ENCODE data around the gene MAN2A2.
"Not testable (repeated sequence)": the region's sequence is repeated elsewhere in the genome, so short reads cannot be mapped to it uniquely, and the experiment has no call there.

Gene MAN2A2

GRCh38 chr15:90926766-90927165 is 23.7 kb downstream of the MAN2A2 start:
- H3K36me3 Mint-ChIP-seq (ENCODE audit: low read depth): peaks cover 12% of the 10 kb centered on the region
- H3K27ac Mint-ChIP-seq; H3K27me3 Mint-ChIP-seq (ENCODE audit: low read depth); H3K9me3 Mint-ChIP-seq; H3K4me3 Mint-ChIP-seq: not testable (repeated sequence)
- H3K4me1 Mint-ChIP-seq (ENCODE audit: low read depth): peaks cover 54% of the 10 kb centered on the region

DNA sequence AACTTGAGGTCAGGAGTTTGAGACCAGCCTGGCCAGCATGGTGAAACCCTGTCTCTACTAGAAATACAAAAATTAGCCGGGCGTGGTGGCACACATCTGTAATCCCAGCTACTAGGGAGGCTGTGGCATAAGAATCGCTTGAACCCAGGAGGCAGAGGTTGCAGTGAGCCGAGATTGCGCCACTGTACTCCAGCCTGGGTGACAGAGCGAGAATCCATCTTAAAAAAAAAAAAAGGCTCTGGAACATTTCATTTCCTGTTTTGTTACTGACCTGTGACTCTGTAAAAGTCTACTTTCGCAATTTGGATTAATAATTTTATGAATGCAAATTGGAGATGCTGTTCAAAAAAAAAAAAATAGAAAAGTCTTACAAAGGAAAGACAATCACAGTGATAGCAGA is 25.0 kb downstream of the MAN2A2 start:
- H3K27me3 Mint-ChIP-seq (ENCODE audit: low read depth); H3K9me3 Mint-ChIP-seq; H3K36me3 Mint-ChIP-seq (ENCODE audit: low read depth): not testable (repeated sequence)
- H3K4me1 Mint-ChIP-seq (ENCODE audit: low read depth): peaks cover 47% of the 10 kb centered on the region
- H3K27ac Mint-ChIP-seq: peak overlapping the region; percentile 71
- H3K4me3 Mint-ChIP-seq: peak overlapping the region; percentile 67

DNA sequence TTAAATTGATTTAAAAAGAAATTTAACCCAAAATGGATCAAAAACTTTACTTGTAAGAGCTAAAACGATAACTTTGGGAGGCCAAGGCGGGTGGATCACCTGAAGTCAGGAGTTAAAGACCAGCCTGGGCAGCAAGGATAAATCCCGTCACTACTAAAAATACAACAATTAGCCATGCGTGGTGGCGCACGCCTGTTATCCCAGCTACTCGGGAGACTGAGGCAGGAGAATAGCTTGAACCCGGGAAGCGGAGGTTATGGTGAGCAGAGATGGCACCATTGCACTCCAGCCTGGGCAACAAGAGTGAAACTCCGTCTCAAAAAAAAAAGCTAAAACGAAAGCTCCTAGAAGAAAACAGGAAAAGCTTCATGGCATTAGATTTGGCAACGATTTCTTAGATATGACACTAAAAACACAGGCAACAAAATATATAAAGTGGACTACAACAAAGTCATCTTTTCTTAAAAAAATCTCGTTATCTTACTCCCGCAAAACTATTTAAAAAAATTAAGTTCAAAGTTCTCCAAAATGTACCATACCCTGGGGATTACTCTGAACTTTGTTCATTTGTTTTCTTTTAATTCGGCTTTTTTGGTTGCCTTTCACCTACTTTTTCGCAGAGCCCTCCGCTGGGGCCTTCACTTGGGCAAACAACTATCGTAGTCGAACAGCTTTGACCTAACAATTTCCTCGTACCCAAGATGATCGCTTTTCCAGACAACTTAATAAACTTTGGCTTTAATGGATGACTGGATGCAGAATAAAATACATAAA is 26.3 kb downstream of the MAN2A2 start:
- Mint-ChIP-seq H3K36me3 (ENCODE audit: low read depth) (peaks cover 5% of the 10 kb centered on the region), H3K27ac (peak overlapping the region; percentile 100), H3K27me3 (ENCODE audit: low read depth) (no peaks in the 10 kb centered on the region), H3K4me1 (ENCODE audit: low read depth) (peaks cover 48% of the 10 kb centered on the region), H3K9me3 (no peaks in the 10 kb centered on the region), H3K4me3 (peak overlapping the region; percentile 98)

DNA sequence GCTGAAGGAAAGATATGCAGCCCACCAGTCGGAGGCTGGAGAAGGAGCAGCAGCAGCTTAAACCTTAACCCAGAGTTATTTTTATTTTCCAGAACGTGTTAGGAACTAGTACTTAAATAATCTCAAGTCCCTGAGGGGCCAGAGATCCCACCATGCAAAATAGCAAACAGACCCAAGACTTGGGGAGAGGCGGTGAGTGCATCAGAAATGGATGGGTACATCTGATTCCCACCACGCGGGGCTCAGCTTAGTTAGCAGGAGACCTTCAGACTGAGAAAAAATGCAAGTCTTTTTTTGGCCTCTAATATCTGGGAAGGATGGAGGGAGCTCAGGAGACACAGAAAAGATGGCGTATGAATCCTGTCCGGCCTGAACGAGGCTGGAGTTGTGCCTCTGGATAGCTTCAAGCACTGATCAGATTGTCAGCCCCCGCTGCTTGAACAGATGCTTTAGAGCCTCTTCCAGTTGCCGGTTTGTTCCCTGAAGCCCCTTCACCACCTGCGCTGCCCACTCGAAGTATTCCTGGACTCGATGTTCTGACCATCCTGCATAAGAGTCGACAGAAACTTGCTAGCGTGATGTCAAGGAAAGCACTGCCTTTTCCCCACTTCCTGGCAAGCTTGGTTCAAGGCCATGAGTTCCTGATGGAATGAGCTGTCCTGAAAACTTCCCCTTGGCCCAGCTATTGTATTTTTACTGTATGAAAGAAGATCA is 27.9 kb downstream of the MAN2A2 start:
- Mint-ChIP-seq H3K27me3 (ENCODE audit: low read depth) (no peaks in the 10 kb centered on the region), H3K27ac (peak overlapping the region; percentile 100), H3K36me3 (ENCODE audit: low read depth) (peaks cover 4% of the 10 kb centered on the region), H3K9me3 (no peaks in the 10 kb centered on the region), H3K4me3 (peak overlapping the region; percentile 98), H3K4me1 (ENCODE audit: low read depth) (peaks cover 42% of the 10 kb centered on the region)

DNA sequence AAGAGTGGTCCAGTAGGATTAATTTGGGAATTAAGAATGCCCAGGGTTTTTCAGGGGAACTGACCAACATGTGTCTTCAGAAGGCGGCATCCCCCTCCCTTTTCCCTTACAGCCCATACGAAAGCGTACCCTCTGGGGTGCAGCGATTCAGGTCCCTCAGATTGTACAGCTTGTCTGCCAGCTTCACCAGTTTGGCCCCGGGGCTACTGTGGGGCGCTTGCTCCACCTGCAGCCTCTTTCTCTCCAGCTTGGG is 28.4 kb downstream of the MAN2A2 start:
- Mint-ChIP-seq H3K36me3 (ENCODE audit: low read depth) (peaks cover 9% of the 10 kb centered on the region), H3K4me1 (ENCODE audit: low read depth) (peaks cover 47% of the 10 kb centered on the region), H3K27me3 (ENCODE audit: low read depth) (no peaks in the 10 kb centered on the region), H3K9me3 (no peaks in the 10 kb centered on the region), H3K27ac (peak overlapping the region; percentile 100), H3K4me3 (peak overlapping the region; percentile 98)

GRCh38 chr15:90931828-90932659 is 28.9 kb downstream of the MAN2A2 start, which contains the start of gene HDDC3:
Gene HDDC3, minus strand, starts transcription at chr15:90932549. Its CDS starts 9 bp downstream, at chr15:90932540.
- Mint-ChIP-seq H3K36me3 (ENCODE audit: low read depth) (peaks cover 11% of the 10 kb centered on the region), H3K9me3 (no peaks in the 10 kb centered on the region), H3K4me1 (ENCODE audit: low read depth) (peaks cover 51% of the 10 kb centered on the region), H3K27ac (peak within 1 kb of the TSS; percentile 100), H3K4me3 (peak within 1 kb of the TSS; percentile 98), H3K27me3 (ENCODE audit: low read depth) (no peaks in the 10 kb centered on the region)

DNA sequence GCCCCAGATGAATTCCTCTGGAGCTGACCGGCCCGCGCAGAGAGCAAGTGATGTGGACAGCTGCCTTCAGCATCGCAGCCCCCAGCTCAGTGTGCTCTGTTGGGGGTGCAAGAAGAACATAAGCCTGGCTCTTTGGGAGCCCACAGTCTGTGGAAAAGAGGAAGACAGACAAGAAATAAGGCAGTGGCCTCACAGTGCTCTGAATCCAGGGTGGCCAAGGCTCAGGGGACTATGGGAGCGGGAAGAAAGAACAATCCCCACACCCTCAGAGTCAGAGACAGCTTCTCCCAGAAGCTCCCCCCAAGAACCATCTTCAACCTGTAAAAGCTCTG is 29.5 kb downstream of the MAN2A2 start:
- Mint-ChIP-seq H3K27me3 (ENCODE audit: low read depth) (no peaks in the 10 kb centered on the region), H3K36me3 (ENCODE audit: low read depth) (peaks cover 11% of the 10 kb centered on the region), H3K4me1 (ENCODE audit: low read depth) (peaks cover 51% of the 10 kb centered on the region), H3K4me3 (peak overlapping the region; percentile 98), H3K27ac (peak overlapping the region; percentile 100), H3K9me3 (no peaks in the 10 kb centered on the region)

- Mint-ChIP-seq H3K4me1 (ENCODE audit: low read depth) (peaks cover 50% of the 10 kb centered on the region), H3K4me3 (peak overlapping the region; percentile 23), H3K27ac (peak overlapping the region; percentile 100), H3K27me3 (ENCODE audit: low read depth) (no peaks in the 10 kb centered on the region), H3K9me3 (no peaks in the 10 kb centered on the region), H3K36me3 (ENCODE audit: low read depth) (peaks cover 13% of the 10 kb centered on the region)
Measured at GRCh38 chr15:90933301-90933700, 30.2 kb downstream of the MAN2A2 start.

DNA sequence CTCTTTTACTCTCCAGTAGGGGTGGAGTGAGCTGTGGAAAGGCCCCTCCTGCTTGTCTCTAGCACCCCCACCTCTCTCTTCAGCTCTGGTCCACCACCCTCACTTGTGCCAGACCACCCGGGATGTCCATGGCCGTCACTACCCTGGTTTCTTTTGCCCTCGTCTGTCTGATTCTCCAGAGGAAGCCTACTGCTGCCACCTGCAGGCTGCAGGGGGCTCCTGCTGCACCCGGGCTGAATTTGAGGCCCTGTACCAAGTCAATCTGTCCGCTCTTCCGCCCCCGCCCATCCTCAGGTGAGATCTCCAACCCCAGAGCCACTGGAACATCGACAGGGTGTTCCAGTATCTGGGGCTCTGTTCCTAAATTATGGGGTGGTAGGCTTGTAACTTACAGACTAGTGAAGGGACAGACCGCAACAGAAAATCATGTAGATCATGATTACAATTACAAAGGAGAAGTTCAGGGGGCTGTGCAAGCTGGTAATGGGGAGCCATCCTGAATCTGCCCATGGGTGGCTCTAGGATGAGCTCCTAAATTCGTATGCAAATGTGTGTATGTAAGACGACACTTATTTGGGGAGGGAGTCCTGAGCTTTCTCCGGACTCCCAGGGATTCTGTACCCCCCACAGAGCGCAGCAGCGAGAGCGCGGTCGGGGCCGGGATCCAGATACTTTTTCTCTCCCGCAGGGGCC is 31.3 kb downstream of the MAN2A2 start:
- Mint-ChIP-seq H3K27ac (peak overlapping the region; percentile 100), H3K9me3 (no peaks in the 10 kb centered on the region), H3K4me3 (peak overlapping the region; percentile 92), H3K36me3 (ENCODE audit: low read depth) (peaks cover 14% of the 10 kb centered on the region), H3K27me3 (ENCODE audit: low read depth) (no peaks in the 10 kb centered on the region), H3K4me1 (ENCODE audit: low read depth) (peaks cover 44% of the 10 kb centered on the region)

GRCh38 chr15:90934949-90935751 is 32.0 kb downstream of the MAN2A2 start, which contains the start of gene UNC45A:
Gene UNC45A, plus strand, starts transcription at chr15:90935285. Its CDS starts 40 bp downstream, at chr15:90935325.
- peaks cover 19% of the 10 kb centered on the region for H3K36me3 Mint-ChIP-seq (ENCODE audit: low read depth)
- peak within 1 kb of the TSS; percentile 92 for H3K4me3 Mint-ChIP-seq
- no peaks in the 10 kb centered on the region for H3K9me3 Mint-ChIP-seq
- peak within 1 kb of the TSS; percentile 100 for H3K27ac Mint-ChIP-seq
- peaks cover 41% of the 10 kb centered on the region for H3K4me1 Mint-ChIP-seq (ENCODE audit: low read depth)
- H3K27me3 Mint-ChIP-seq (ENCODE audit: low read depth): no peaks in the 10 kb centered on the region

DNA sequence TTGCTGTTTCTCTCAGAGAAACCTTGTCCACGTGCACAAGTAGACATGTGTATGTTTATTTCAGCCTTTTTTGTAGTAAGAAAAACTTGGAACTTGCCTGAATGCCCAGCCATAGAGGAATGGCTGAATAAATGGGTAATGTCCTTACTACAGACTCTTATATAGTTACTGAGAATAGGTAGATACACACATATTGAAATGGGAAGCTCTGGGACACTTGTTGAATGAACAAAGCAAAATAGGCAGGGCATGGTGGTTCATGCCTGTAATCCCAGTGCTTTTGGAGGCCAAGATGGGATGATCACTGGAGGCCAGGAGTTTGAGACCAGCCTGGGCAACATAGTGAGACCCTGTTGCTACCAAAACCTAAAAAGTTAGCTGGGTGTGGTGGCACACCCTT is 33.7 kb downstream of the MAN2A2 start:
- H3K27ac Mint-ChIP-seq: peak overlapping the region; percentile 7

DNA sequence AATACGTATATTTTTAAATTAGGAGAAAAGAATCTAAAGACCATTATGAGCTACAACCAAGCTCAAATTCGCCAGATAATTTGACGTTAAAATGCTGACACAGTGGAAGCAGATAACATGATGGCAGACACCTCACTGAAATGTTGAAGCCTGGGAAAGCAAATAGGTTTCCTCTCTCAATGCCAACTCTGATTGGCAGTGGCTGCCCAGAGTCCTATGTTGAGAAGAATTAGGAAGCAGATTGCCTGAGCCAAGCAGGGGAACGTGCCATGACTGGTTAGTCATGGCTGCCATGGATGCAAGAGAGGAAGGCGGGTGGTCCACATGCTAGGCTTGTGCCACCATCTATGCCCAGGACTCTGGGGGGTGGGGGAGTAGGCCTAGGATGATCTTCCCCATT is 35.2 kb downstream of the MAN2A2 start:
- H3K27me3 Mint-ChIP-seq (ENCODE audit: low read depth): no peaks in the 10 kb centered on the region
- H3K4me3 Mint-ChIP-seq: no peak overlapping the region
- no peak overlapping the region for H3K27ac Mint-ChIP-seq
- peaks cover 21% of the 10 kb centered on the region for H3K4me1 Mint-ChIP-seq (ENCODE audit: low read depth)
- H3K36me3 Mint-ChIP-seq (ENCODE audit: low read depth): peaks cover 31% of the 10 kb centered on the region
- H3K9me3 Mint-ChIP-seq: no peaks in the 10 kb centered on the region

More for the DNA sequence above, 33.7 kb downstream of the MAN2A2 start:
- Mint-ChIP-seq H3K4me1 (ENCODE audit: low read depth) (peaks cover 27% of the 10 kb centered on the region), H3K9me3 (no peaks in the 10 kb centered on the region), H3K36me3 (ENCODE audit: low read depth) (peaks cover 29% of the 10 kb centered on the region), H3K27me3 (ENCODE audit: low read depth) (no peaks in the 10 kb centered on the region), H3K4me3 (peak overlapping the region; percentile 92)

GRCh38 chr15:90939756-90940155 is 36.7 kb downstream of the MAN2A2 start:
- no peak overlapping the region for H3K27ac Mint-ChIP-seq
- H3K27me3 Mint-ChIP-seq (ENCODE audit: low read depth): no peaks in the 10 kb centered on the region
- no peak overlapping the region for H3K4me3 Mint-ChIP-seq
- no peaks in the 10 kb centered on the region for H3K9me3 Mint-ChIP-seq
- peaks cover 31% of the 10 kb centered on the region for H3K36me3 Mint-ChIP-seq (ENCODE audit: low read depth)
- H3K4me1 Mint-ChIP-seq (ENCODE audit: low read depth): peaks cover 11% of the 10 kb centered on the region
